Mesenchymal stem cell (in vitro differentiated cells and primary cell): ENCODE measurements around the gene SPECC1L.
A peak's percentile ranks its signal among the peaks of the same experiment; 100 is the strongest.

Source experiments
- DNase-seq: peaks from one replicate; pipeline ENCODE4 v3.0.0-alpha.2; 2013
- H2AFZ ChIP-seq: one replicate; pipeline ENCODE4 v1.6.1; 2013; ENCODE audit warnings: low read depth, mild to moderate bottlenecking, control low read depth, inconsistent platforms, low read length, moderate library complexity
- H2AK5ac ChIP-seq: 2 replicates; pipeline ENCODE4 v1.6.1; 2013; ENCODE audit warnings: low read length, moderate library complexity, mild to moderate bottlenecking, inconsistent platforms; ENCODE audit not compliant: severe bottlenecking
- H2BK120ac ChIP-seq: one replicate; pipeline ENCODE4 v1.6.1; 2013; ENCODE audit warnings: low read depth, mild to moderate bottlenecking, inconsistent platforms, low read length, moderate library complexity
- H2BK12ac ChIP-seq, 2 experiments: one replicate each; pipeline ENCODE4 v1.6.1; 2013; ENCODE audit warnings: inconsistent platforms in 2 of 2, low read length in 2 of 2, mild to moderate bottlenecking in 2 of 2, moderate library complexity in 2 of 2, control low read depth in 1 of 2
- H2BK15ac ChIP-seq: one replicate; pipeline ENCODE4 v1.6.1; 2013; ENCODE audit warnings: mild to moderate bottlenecking, low read depth, inconsistent platforms; ENCODE audit not compliant: poor library complexity, severe bottlenecking
- H2BK5ac ChIP-seq: 2 replicates; pipeline ENCODE4 v1.6.1; 2013; ENCODE audit warnings: low read depth, mild to moderate bottlenecking, low read length, control low read depth, inconsistent platforms; ENCODE audit not compliant: poor library complexity, severe bottlenecking
- H3K14ac ChIP-seq, 2 experiments: one replicate each; pipeline ENCODE4 v1.6.1; 2013; ENCODE audit warnings: inconsistent platforms in 2 of 2, low read length in 2 of 2, control low read depth in 1 of 2, mild to moderate bottlenecking in 1 of 2, moderate library complexity in 1 of 2
- H3K18ac ChIP-seq, 2 experiments: one replicate each; pipeline ENCODE4 v1.6.1; 2013; ENCODE audit warnings: inconsistent platforms in 2 of 2, low read length in 2 of 2, control low read depth in 1 of 2, low read depth in 1 of 2, mild to moderate bottlenecking in 1 of 2
- H3K23ac ChIP-seq, 2 experiments: one replicate each; pipeline ENCODE4 v1.6.1; 2013; ENCODE audit warnings: inconsistent platforms in 2 of 2, low read length in 2 of 2, mild to moderate bottlenecking in 2 of 2, moderate library complexity in 2 of 2, control low read depth in 1 of 2
- H3K27ac ChIP-seq: 2 replicates; pipeline ENCODE4 v1.5.1; 2013; ENCODE audit warnings: mild to moderate bottlenecking, moderate library complexity, low read length, control low read depth, inconsistent platforms; ENCODE audit not compliant: poor library complexity, severe bottlenecking
- H3K27me3 ChIP-seq, 2 experiments: 2 replicates each; pipeline versions ENCODE4 v1.6.1 to v1.7.0; 2013; ENCODE audit warnings: low read length in 2 of 2, mild to moderate bottlenecking in 2 of 2, moderate library complexity in 2 of 2, control low read depth in 1 of 2, inconsistent platforms in 1 of 2; ENCODE audit not compliant: control insufficient read depth in 1 of 2, insufficient read depth in 1 of 2
- H3K36me3 ChIP-seq, 2 experiments: 2 replicates each; pipeline versions ENCODE4 v1.6.1 to v1.7.0; 2013; ENCODE audit warnings: low read length in 2 of 2, control low read depth in 1 of 2, inconsistent platforms in 1 of 2, low read depth in 1 of 2, mild to moderate bottlenecking in 1 of 2; ENCODE audit not compliant: insufficient read depth in 2 of 2, control insufficient read depth in 1 of 2
- H3K4ac ChIP-seq, 2 experiments: one replicate each; pipeline ENCODE4 v1.6.1; 2013; ENCODE audit warnings: inconsistent platforms in 2 of 2, low read length in 2 of 2, mild to moderate bottlenecking in 2 of 2, moderate library complexity in 2 of 2, control low read depth in 1 of 2, low read depth in 1 of 2
- H3K4me1 ChIP-seq: 2 replicates; pipeline ENCODE4 v1.6.1; 2013; ENCODE audit warnings: low read depth, low read length, control low read depth; ENCODE audit not compliant: control insufficient read depth, insufficient read depth
- H3K4me2 ChIP-seq: 2 replicates; pipeline ENCODE4 v1.6.1; 2013; ENCODE audit warnings: low read length, mild to moderate bottlenecking, inconsistent platforms; ENCODE audit not compliant: poor library complexity, severe bottlenecking
- H3K4me3 ChIP-seq, 2 experiments: 2 replicates each; pipeline versions ENCODE4 v1.5.1 to v1.7.0; 2013; ENCODE audit warnings: low read length in 2 of 2, mild to moderate bottlenecking in 2 of 2, control low read depth in 1 of 2, low read depth in 1 of 2; ENCODE audit not compliant: insufficient read depth in 1 of 2
- H3K79me1 ChIP-seq: replicated peaks from 2 replicates; pipeline ENCODE4 v1.6.1; 2013; ENCODE audit warnings: mild to moderate bottlenecking, control low read depth, low read length, inconsistent platforms; ENCODE audit not compliant: poor library complexity, severe bottlenecking
- H3K9ac ChIP-seq: 2 replicates; pipeline ENCODE4 v1.7.0; 2013; ENCODE audit warnings: mild to moderate bottlenecking, low read length, moderate library complexity
- H3K9me3 ChIP-seq: 2 replicates; pipeline ENCODE4 v1.7.0; 2013; ENCODE audit warnings: mild to moderate bottlenecking, low read length; ENCODE audit not compliant: control insufficient read depth
- H4K8ac ChIP-seq: one replicate; pipeline ENCODE4 v1.6.1; 2013; ENCODE audit warnings: inconsistent platforms, mild to moderate bottlenecking, low read length, moderate library complexity
- H4K91ac ChIP-seq: one replicate; pipeline ENCODE4 v1.6.1; 2013; ENCODE audit warnings: mild to moderate bottlenecking, low read length, inconsistent platforms
- WGBS: methylation state at CpG from one replicate; pipeline ENCODE4 v1.1.7; 2013; ENCODE audit warnings: mixed read lengths; 5-methylcytosine and 5-hydroxymethylcytosine counted together

The SPECC1L gene

GRCh38 chr22:24433828-24434470, 163.3 kb downstream of the SPECC1L start:
- no peaks in the 10 kb centered on the region for H3K9me3 ChIP-seq
- H3K27me3 ChIP-seq = no peaks in the 10 kb centered on the region
- H2AK5ac ChIP-seq = no peak overlapping the region
- peaks cover 0 to 3% of the 10 kb centered on the region in 2 experiments for H3K36me3 ChIP-seq
- H3K4me1 ChIP-seq = peaks cover 33% of the 10 kb centered on the region
- H3K4ac ChIP-seq = no peak overlapping the region
- no peak overlapping the region for H4K8ac ChIP-seq
- H2BK12ac ChIP-seq = no peak overlapping the region
- peak overlapping the region; percentile 56 for H3K9ac ChIP-seq
- H3K4me2 ChIP-seq = no peak overlapping the region
- no peak overlapping the region for H2BK120ac ChIP-seq
- H3K14ac ChIP-seq = no peak overlapping the region
- H3K27ac ChIP-seq = no peak overlapping the region
- no peak overlapping the region for H3K23ac ChIP-seq
- no peak overlapping the region for H2BK5ac ChIP-seq
- no peak overlapping the region for H3K4me3 ChIP-seq
- H2BK15ac ChIP-seq = no peak overlapping the region
- 86% methylated on average over 12 of the region's 12 CpGs for WGBS
- peak overlapping the region; percentile 27 for H4K91ac ChIP-seq
- peak; percentile 73 for DNase-seq
- no peak overlapping the region for H2AFZ ChIP-seq
- H3K18ac ChIP-seq = no peak overlapping the region
- no peaks in the 10 kb centered on the region for H3K79me1 ChIP-seq

GRCh38 chr22:24434471-24435322, 164.1 kb downstream of the SPECC1L start:
- H3K4me2 ChIP-seq = no peak overlapping the region
- no peak overlapping the region for H3K27ac ChIP-seq
- H3K4me3 ChIP-seq = no peak overlapping the region
- H2BK15ac ChIP-seq = no peak overlapping the region
- no peak overlapping the region for H2AFZ ChIP-seq
- H2BK12ac ChIP-seq = no peak overlapping the region
- H3K27me3 ChIP-seq = no peaks in the 10 kb centered on the region
- H2AK5ac ChIP-seq = no peak overlapping the region
- H2BK120ac ChIP-seq = no peak overlapping the region
- H3K18ac ChIP-seq = no peak overlapping the region
- H3K79me1 ChIP-seq = no peaks in the 10 kb centered on the region
- 76% methylated on average over 16 of the region's 16 CpGs for WGBS
- H3K23ac ChIP-seq = no peak overlapping the region
- peak; percentile 61 for DNase-seq
- H3K4me1 ChIP-seq = peaks cover 28% of the 10 kb centered on the region
- no peak overlapping the region for H4K91ac ChIP-seq
- H2BK5ac ChIP-seq = no peak overlapping the region
- H4K8ac ChIP-seq = peak overlapping the region; percentile 38
- H3K4ac ChIP-seq = no peak overlapping the region
- peak overlapping the region; percentile 56 for H3K9ac ChIP-seq
- H3K9me3 ChIP-seq = no peaks in the 10 kb centered on the region
- peaks cover 0 to 3% of the 10 kb centered on the region in 2 experiments for H3K36me3 ChIP-seq
- no peak overlapping the region for H3K14ac ChIP-seq

GRCh38 chr22:24435323-24435645, 164.7 kb downstream of the SPECC1L start:
- no peak overlapping the region for H3K4me2 ChIP-seq
- peaks cover 0 to 3% of the 10 kb centered on the region in 2 experiments for H3K36me3 ChIP-seq
- no peak overlapping the region for H3K23ac ChIP-seq
- no peak overlapping the region for H2AFZ ChIP-seq
- peak overlapping the region; percentile 83 for H3K9ac ChIP-seq
- H3K27me3 ChIP-seq = no peaks in the 10 kb centered on the region
- H3K27ac ChIP-seq = no peak overlapping the region
- no peak overlapping the region for H2BK12ac ChIP-seq
- no peak overlapping the region for H4K91ac ChIP-seq
- peak overlapping the region; percentile 38 for H4K8ac ChIP-seq
- no peak overlapping the region for H2BK15ac ChIP-seq
- H2AK5ac ChIP-seq = no peak overlapping the region
- no peak overlapping the region for H2BK5ac ChIP-seq
- H3K4me1 ChIP-seq = peaks cover 23% of the 10 kb centered on the region
- no peaks in the 10 kb centered on the region for H3K9me3 ChIP-seq
- no peaks in the 10 kb centered on the region for H3K79me1 ChIP-seq
- no peak overlapping the region for H3K4me3 ChIP-seq
- H3K18ac ChIP-seq = no peak overlapping the region
- no peak for DNase-seq
- WGBS = no CpG with 5 or more reads among the region's 2 CpGs
- H3K14ac ChIP-seq = no peak overlapping the region
- no peak overlapping the region for H3K4ac ChIP-seq
- H2BK120ac ChIP-seq = no peak overlapping the region

- H3K9me3 ChIP-seq = no peaks in the 10 kb centered on the region
- peaks cover 23% of the 10 kb centered on the region for H3K4me1 ChIP-seq
- no peak overlapping the region for H2BK12ac ChIP-seq
Measured at GRCh38 chr22:24435861-24436371, 165.3 kb downstream of the SPECC1L start.

More at GRCh38 chr22:24435861-24436371, 165.3 kb downstream of the SPECC1L start:
- Histone ChIP-seq H3K36me3 (peaks cover 0 to 3% of the 10 kb centered on the region in 2 experiments), H2AFZ (no peak overlapping the region), H3K14ac (peak overlapping the region in 1 of 2 experiments; percentile 14), H3K4ac (no peak overlapping the region), H2BK5ac (no peak overlapping the region), H3K79me1 (no peaks in the 10 kb centered on the region), H2BK120ac (no peak overlapping the region), H2AK5ac (no peak overlapping the region), H3K23ac (no peak overlapping the region), H3K27ac (no peak overlapping the region), H3K9ac (peak overlapping the region; percentile 83), H4K8ac (no peak overlapping the region), H3K27me3 (no peaks in the 10 kb centered on the region), H2BK15ac (no peak overlapping the region), H3K4me2 (no peak overlapping the region), H3K4me3 (peak overlapping the region in 1 of 2 experiments; percentile 29), H4K91ac (no peak overlapping the region), H3K18ac (no peak overlapping the region)
- WGBS = 71% methylated on average over 11 of the region's 13 CpGs
- no peak for DNase-seq
